ENCODE data around the gene CD74. TPM values are rescaled to one million over a fixed set of nuclear protein-coding genes. Genes with fewer than 3 reads are reported as not detected.

The CD74 gene
- total RNA-seq, 1 donor from 2014 or later = 15.7 TPM

DNA sequence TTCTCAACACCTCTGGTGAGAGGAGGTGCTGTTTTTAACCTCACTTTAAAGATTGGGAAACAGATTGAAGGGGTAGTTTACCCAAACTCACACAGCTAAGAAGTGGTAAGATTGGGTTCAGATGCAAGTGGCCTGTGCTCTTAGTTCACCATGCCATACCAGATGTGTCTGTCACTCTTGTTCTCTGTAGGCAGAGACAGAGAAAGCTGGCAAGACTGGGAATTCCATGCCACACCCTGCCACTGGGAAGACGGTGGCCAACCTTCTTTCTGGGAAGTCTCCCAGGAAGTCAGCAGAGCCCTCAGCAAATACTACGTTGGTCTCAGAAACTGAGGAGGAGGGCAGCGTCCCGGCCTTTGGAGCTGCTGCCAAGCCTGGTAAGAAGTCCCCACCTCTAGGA lies 44.2 kb downstream of the CD74 start:
- H3K27ac ChIP-seq (ENCODE audit: low read depth, low read length) = no peak overlapping the region
- no peak for TF ChIP-seq EZH2 (IDR thresholded peaks at IDR 0.05; ENCODE audit: insufficient read depth, low read length)
- TF ChIP-seq, protein P1, sequence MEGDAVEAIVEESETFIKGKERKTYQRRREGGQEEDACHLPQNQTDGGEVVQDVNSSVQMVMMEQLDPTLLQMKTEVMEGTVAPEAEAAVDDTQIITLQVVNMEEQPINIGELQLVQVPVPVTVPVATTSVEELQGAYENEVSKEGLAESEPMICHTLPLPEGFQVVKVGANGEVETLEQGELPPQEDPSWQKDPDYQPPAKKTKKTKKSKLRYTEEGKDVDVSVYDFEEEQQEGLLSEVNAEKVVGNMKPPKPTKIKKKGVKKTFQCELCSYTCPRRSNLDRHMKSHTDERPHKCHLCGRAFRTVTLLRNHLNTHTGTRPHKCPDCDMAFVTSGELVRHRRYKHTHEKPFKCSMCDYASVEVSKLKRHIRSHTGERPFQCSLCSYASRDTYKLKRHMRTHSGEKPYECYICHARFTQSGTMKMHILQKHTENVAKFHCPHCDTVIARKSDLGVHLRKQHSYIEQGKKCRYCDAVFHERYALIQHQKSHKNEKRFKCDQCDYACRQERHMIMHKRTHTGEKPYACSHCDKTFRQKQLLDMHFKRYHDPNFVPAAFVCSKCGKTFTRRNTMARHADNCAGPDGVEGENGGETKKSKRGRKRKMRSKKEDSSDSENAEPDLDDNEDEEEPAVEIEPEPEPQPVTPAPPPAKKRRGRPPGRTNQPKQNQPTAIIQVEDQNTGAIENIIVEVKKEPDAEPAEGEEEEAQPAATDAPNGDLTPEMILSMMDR (IDR thresholded peaks at IDR 0.05; ENCODE audit: insufficient read depth, low read depth, low read length) = no peak
- peaks cover 2% of the 10 kb centered on the region for H4K20me1 ChIP-seq (ENCODE audit: insufficient read depth, low read length)
- H3K36me3 Mint-ChIP-seq (ENCODE audit: low read depth, unreplicated experiment) = peaks cover 30% of the 10 kb centered on the region
- H3K9me3 ChIP-seq (ENCODE audit: insufficient read depth, low read depth, low read length) = no peaks in the 10 kb centered on the region
- H3K79me2 ChIP-seq (ENCODE audit: insufficient read depth, low read length) = no peaks in the 10 kb centered on the region
- no peak overlapping the region for H2AFZ ChIP-seq (ENCODE audit: low read depth, low read length)
- H3K4me1 ChIP-seq (ENCODE audit: insufficient read depth, low read length) = no peaks in the 10 kb centered on the region
- H3K4me3 ChIP-seq (ENCODE audit: insufficient read depth, low read depth, low read length) = no peak overlapping the region
- no peaks in the 10 kb centered on the region for H3K27me3 Mint-ChIP-seq (ENCODE audit: low read depth, unreplicated experiment)
- no peaks in the 10 kb centered on the region for H3K27me3 ChIP-seq (ENCODE audit: insufficient read depth, low read length)
- H3K27ac Mint-ChIP-seq (ENCODE audit: unreplicated experiment) = no peak overlapping the region
- H3K4me1 Mint-ChIP-seq (ENCODE audit: low read depth, unreplicated experiment) = no peaks in the 10 kb centered on the region
- DNase-seq (ENCODE audit: low read depth) = no peak
- FAIRE-seq = no peak
- no peak overlapping the region for H3K4me3 Mint-ChIP-seq (ENCODE audit: unreplicated experiment)
- H3K9ac ChIP-seq (ENCODE audit: low read length) = no peak overlapping the region
- H3K9me3 Mint-ChIP-seq (ENCODE audit: unreplicated experiment) = no peaks in the 10 kb centered on the region
- peaks cover 48% of the 10 kb centered on the region for H3K36me3 ChIP-seq (ENCODE audit: insufficient read depth, low read length)
- H3K4me2 ChIP-seq (ENCODE audit: low read length) = no peak overlapping the region

DNA sequence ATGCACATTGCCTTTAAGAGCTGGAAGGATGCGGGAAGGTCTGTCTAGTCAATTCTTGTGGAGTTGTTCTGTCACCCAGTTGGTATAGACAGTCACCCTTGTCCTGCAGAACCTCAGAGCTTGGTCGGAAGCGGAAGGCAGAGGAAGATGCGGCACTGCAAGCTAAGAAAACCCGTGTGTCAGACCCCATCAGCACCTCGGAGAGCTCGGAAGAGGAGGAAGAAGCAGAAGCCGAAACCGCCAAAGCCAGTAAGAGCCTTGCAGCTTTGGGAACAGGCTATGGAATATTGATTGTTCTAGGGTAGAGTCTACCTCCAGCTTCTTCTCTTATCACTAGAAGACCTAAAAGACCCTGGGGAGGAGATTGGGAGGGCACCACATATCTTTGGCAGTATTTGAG lies 48.7 kb downstream of the CD74 start:
- no peaks in the 10 kb centered on the region for H3K9me3 ChIP-seq (ENCODE audit: insufficient read depth, low read depth, low read length)
- H3K27ac Mint-ChIP-seq (ENCODE audit: unreplicated experiment) = no peak overlapping the region
- no peak overlapping the region for H2AFZ ChIP-seq (ENCODE audit: low read depth, low read length)
- FAIRE-seq (no peak), DNase-seq (ENCODE audit: low read depth) (no peak)
- no peak overlapping the region for H3K9ac ChIP-seq (ENCODE audit: low read length)
- no peaks in the 10 kb centered on the region for H3K4me1 Mint-ChIP-seq (ENCODE audit: low read depth, unreplicated experiment)
- H3K36me3 Mint-ChIP-seq (ENCODE audit: low read depth, unreplicated experiment) = peaks cover 24% of the 10 kb centered on the region
- no peaks in the 10 kb centered on the region for H3K9me3 Mint-ChIP-seq (ENCODE audit: unreplicated experiment)
- H3K4me3 Mint-ChIP-seq (ENCODE audit: unreplicated experiment) = no peak overlapping the region
- H3K79me2 ChIP-seq (ENCODE audit: insufficient read depth, low read length) = peaks cover 22% of the 10 kb centered on the region
- no peaks in the 10 kb centered on the region for H3K27me3 ChIP-seq (ENCODE audit: insufficient read depth, low read length)
- peaks cover 20% of the 10 kb centered on the region for H4K20me1 ChIP-seq (ENCODE audit: insufficient read depth, low read length)
- TF ChIP-seq EZH2 (IDR thresholded peaks at IDR 0.05; ENCODE audit: insufficient read depth, low read length) = no peak
- TF ChIP-seq, protein P1 (IDR thresholded peaks at IDR 0.05; ENCODE audit: insufficient read depth, low read depth, low read length) = no peak
- no peak overlapping the region for H3K4me3 ChIP-seq (ENCODE audit: insufficient read depth, low read depth, low read length)
- H3K4me1 ChIP-seq (ENCODE audit: insufficient read depth, low read length) = no peaks in the 10 kb centered on the region
- H3K36me3 ChIP-seq (ENCODE audit: insufficient read depth, low read length) = peaks cover 54% of the 10 kb centered on the region
- H3K27me3 Mint-ChIP-seq (ENCODE audit: low read depth, unreplicated experiment) = no peaks in the 10 kb centered on the region
- H3K27ac ChIP-seq (ENCODE audit: low read depth, low read length) = no peak overlapping the region
- H3K4me2 ChIP-seq (ENCODE audit: low read length) = no peak overlapping the region

DNA sequence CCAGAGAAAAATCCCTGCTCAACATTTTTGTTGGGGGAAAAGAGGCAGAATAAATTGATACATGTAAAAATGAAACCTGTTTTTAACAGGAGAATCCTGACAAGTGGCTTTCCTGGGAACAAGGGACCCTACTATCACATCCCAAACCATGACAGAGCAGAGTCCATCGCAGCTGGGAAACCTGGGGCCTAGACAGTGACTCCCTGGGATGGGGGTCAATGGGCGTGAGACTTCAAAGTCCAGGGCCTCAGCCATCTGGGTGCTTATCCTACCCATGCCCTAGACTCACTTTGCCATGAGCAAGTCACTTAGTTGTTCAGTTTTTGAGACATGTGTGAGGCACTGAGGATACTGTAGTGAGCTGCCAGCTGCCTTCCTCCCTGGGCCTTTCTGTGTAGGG lies 49.5 kb downstream of the CD74 start:
- Histone ChIP-seq H2AFZ (ENCODE audit: low read depth, low read length) (no peak overlapping the region), H4K20me1 (ENCODE audit: insufficient read depth, low read length) (peaks cover 20% of the 10 kb centered on the region), H3K36me3 (ENCODE audit: insufficient read depth, low read length) (peaks cover 46% of the 10 kb centered on the region), H3K9me3 (ENCODE audit: insufficient read depth, low read depth, low read length) (no peaks in the 10 kb centered on the region), H3K4me3 (ENCODE audit: insufficient read depth, low read depth, low read length) (no peak overlapping the region), H3K27me3 (ENCODE audit: insufficient read depth, low read length) (no peaks in the 10 kb centered on the region), H3K79me2 (ENCODE audit: insufficient read depth, low read length) (peaks cover 30% of the 10 kb centered on the region), H3K4me1 (ENCODE audit: insufficient read depth, low read length) (no peaks in the 10 kb centered on the region), H3K27ac (ENCODE audit: low read depth, low read length) (no peak overlapping the region), H3K9ac (ENCODE audit: low read length) (no peak overlapping the region), H3K4me2 (ENCODE audit: low read length) (no peak overlapping the region)
- Mint-ChIP-seq H3K27me3 (ENCODE audit: low read depth, unreplicated experiment) (no peaks in the 10 kb centered on the region), H3K4me3 (ENCODE audit: unreplicated experiment) (no peak overlapping the region), H3K4me1 (ENCODE audit: low read depth, unreplicated experiment) (peaks cover 3% of the 10 kb centered on the region), H3K36me3 (ENCODE audit: low read depth, unreplicated experiment) (peaks cover 22% of the 10 kb centered on the region), H3K9me3 (ENCODE audit: unreplicated experiment) (no peaks in the 10 kb centered on the region), H3K27ac (ENCODE audit: unreplicated experiment) (no peak overlapping the region)
- FAIRE-seq (no peak), DNase-seq (ENCODE audit: low read depth) (no peak)
- TF ChIP-seq EZH2 (IDR thresholded peaks at IDR 0.05; ENCODE audit: insufficient read depth, low read length) = no peak
- TF ChIP-seq, protein P1 (IDR thresholded peaks at IDR 0.05; ENCODE audit: insufficient read depth, low read depth, low read length) = no peak

Measured in astrocyte (in vitro differentiated cells and primary cell).